Endothelial cell of umbilical vein (primary cell): ENCODE results near the gene SLC44A4. TPM values are rescaled to one million over a fixed set of nuclear protein-coding genes. Genes with fewer than 3 reads are reported as not detected.

Experiments used
- BruUV-seq: library from RNA; stranded (reverse); fragments of 400-500 nt; replicated peaks from 2 replicates; lab custom pipeline; 2021; lab: Mats Ljungman, UMichigan
- CTCF ChIA-PET: fragments of 300-600, 350-600 bp; sonication (Branson Sonifier 250); formaldehyde crosslinking; loops from one replicate; lab custom pipeline; 2021; ENCODE audit warnings: antibody characterized with exemption, inconsistent platforms; lab: Charles Lee
- POLR2A ChIA-PET: fragments of 300-600, 350-600 bp; sonication (Branson Sonifier 250); formaldehyde crosslinking; loops from one replicate; lab custom pipeline; 2021; ENCODE audit warnings: antibody characterized with exemption, inconsistent platforms; lab: Charles Lee
- DNase-seq: peaks from one replicate; pipeline ENCODE4 v3.0.0-alpha.2; 2011; ENCODE audit warnings: low read depth, low spot score
- FAIRE-seq: peaks from 2 replicates; lab custom pipeline; 2011; peaks lifted over from hg19 to GRCh38; lab: Jason Lieb, UNC
- H2AFZ ChIP-seq: 2 replicates; pipeline ENCODE4 v1.6.0; 2012; ENCODE audit warnings: low read depth, low read length, control low read depth, inconsistent platforms
- H3K27ac ChIP-seq: 2 replicates; pipeline ENCODE4 v1.5.1; 2011; ENCODE audit warnings: low read depth, mild to moderate bottlenecking, control low read depth, low read length, moderate library complexity; ENCODE audit not compliant: insufficient read depth
- H3K27me3 ChIP-seq, 2 experiments: 2 replicates each; pipeline versions ENCODE4 v1.6.0 to v1.6.1; 2011; ENCODE audit warnings: low read length in 2 of 2, mixed read lengths in 1 of 2; ENCODE audit not compliant: control insufficient read depth in 2 of 2, insufficient read depth in 2 of 2
- H3K36me3 ChIP-seq, 2 experiments: 2 replicates in 1 of 2; 3 replicates in 1 of 2; pipeline ENCODE4 v1.5.1; 2011; ENCODE audit warnings: low read length in 2 of 2, mild to moderate bottlenecking in 1 of 2, moderate library complexity in 1 of 2; ENCODE audit not compliant: control insufficient read depth in 2 of 2, insufficient read depth in 2 of 2; ENCODE audit errors: extremely low read depth in 1 of 2
- H3K4me1 ChIP-seq: 3 replicates; pipeline ENCODE4 v1.5.1; 2011; ENCODE audit warnings: mild to moderate bottlenecking, low read length; ENCODE audit not compliant: control insufficient read depth, insufficient read depth; ENCODE audit errors: extremely low read depth
- H3K4me2 ChIP-seq: 2 replicates; pipeline ENCODE4 v1.6.1; 2011; ENCODE audit warnings: low read length, control low read depth, mixed read lengths; ENCODE audit not compliant: insufficient read depth
- H3K4me3 ChIP-seq, 3 experiments: fragments of 200-600 bp in 1 of 3; sonication (generic), shearing (Covaris generic) in 1 of 3; replicated peaks in 1 of 3; 2 replicates each; pipeline ENCODE4 v1.5.1; 2011 to 2016; ENCODE audit warnings: control low read depth in 3 of 3, low read length in 3 of 3, mild to moderate bottlenecking in 2 of 3, inconsistent platforms in 1 of 3, low read depth in 1 of 3, moderate library complexity in 1 of 3; ENCODE audit not compliant: insufficient read depth in 1 of 3
- H3K79me2 ChIP-seq: 2 replicates; pipeline ENCODE4 v1.6.0; 2012; ENCODE audit warnings: low read length, inconsistent platforms; ENCODE audit not compliant: control insufficient read depth, insufficient read depth
- H3K9ac ChIP-seq: replicated peaks from 2 replicates; pipeline ENCODE3; 2011; ENCODE audit warnings: low read length, control low read depth; ENCODE audit not compliant: insufficient read depth; ENCODE audit errors: extremely low read depth
- H3K9me1 ChIP-seq: replicated peaks from 3 replicates; pipeline ENCODE4 v1.6.0; 2011; ENCODE audit warnings: mild to moderate bottlenecking, low read length; ENCODE audit not compliant: control insufficient read depth, insufficient read depth; ENCODE audit errors: extremely low read depth
- H3K9me3 ChIP-seq: replicated peaks from 2 replicates; pipeline ENCODE4 v1.5.1; 2012; ENCODE audit warnings: low read length, inconsistent platforms; ENCODE audit not compliant: control insufficient read depth, insufficient read depth
- H4K20me1 ChIP-seq: replicated peaks from 2 replicates; pipeline ENCODE3; 2011; ENCODE audit warnings: mild to moderate bottlenecking, low read length; ENCODE audit not compliant: control insufficient read depth, insufficient read depth; ENCODE audit errors: extremely low read depth
- EZH2 ChIP-seq: IDR thresholded peaks from 2 replicates; pipeline ENCODE4 v1.6.1; 2012; ENCODE audit warnings: borderline replicate concordance, low read depth, mild to moderate bottlenecking, moderate library complexity, low read length, inconsistent platforms; ENCODE audit not compliant: severe bottlenecking
- FOS ChIP-seq: IDR thresholded peaks from 2 replicates; pipeline ENCODE4 v1.6.1; 2011; ENCODE audit warnings: mild to moderate bottlenecking, low read length, moderate library complexity, borderline replicate concordance; ENCODE audit not compliant: insufficient read depth
- GATA2 ChIP-seq: IDR thresholded peaks from 2 replicates; pipeline ENCODE4 v1.7.0; 2011; ENCODE audit warnings: low read depth, mild to moderate bottlenecking, moderate library complexity, mixed read lengths, low read length; ENCODE audit not compliant: insufficient read length, insufficient read depth
- JUN ChIP-seq: IDR thresholded peaks from 2 replicates; pipeline ENCODE4 v1.6.1; 2011; ENCODE audit warnings: borderline replicate concordance, low read depth; ENCODE audit not compliant: insufficient read length, insufficient read depth
- MYC ChIP-seq: IDR thresholded peaks from one replicate; pipeline ENCODE4 v1.6.1; 2011; ENCODE audit warnings: mild to moderate bottlenecking, low read depth, low read length
- POLR2A ChIP-seq: IDR thresholded peaks from 2 replicates; pipeline ENCODE4 v1.6.1; 2012; ENCODE audit warnings: low read depth, mild to moderate bottlenecking, control low read depth, low read length
- POLR2AphosphoS5 ChIP-seq: IDR thresholded peaks from 2 replicates; pipeline ENCODE4 v1.6.1; 2012; ENCODE audit warnings: low read depth, mild to moderate bottlenecking, control low read depth, low read length, moderate library complexity; ENCODE audit not compliant: insufficient read depth
- dilution Hi-C: fragments of 300-500 bp; cut with MboI; formaldehyde crosslinking; loops from one replicate; pipeline ENCODE4 v1.15.0; 2019; ENCODE audit warnings: low sequenced_read_pairs; ENCODE audit not compliant: extremely low pct_ligation_motif_present
- intact Hi-C: fragments of 100-400 bp; cut with micrococcal nuclease; formaldehyde crosslinking; loops from one replicate; pipeline ENCODE4 v1.10.0; 2022
- polyA plus RNA-seq, 4 experiments: library from polyadenylated mRNA; depleted of rRNA in 3 of 4; stranded (reverse) in 3 of 4; unstranded in 1 of 4; fragments of >200 nt; gene quantifications; 2 replicates each; pipeline versions ENCODE4 v1.2.1 to v1.2.3, GENCODE V29; 2011 to 2012; ENCODE audit warnings: missing spikeins in 1 of 4
- total RNA-seq: library from RNA; stranded (reverse); gene quantifications from 2 replicates; pipeline ENCODE4 v1.2.3, GENCODE V29; 2021
- TF ChIP-seq, protein P1 (sequence below): IDR thresholded peaks from 2 replicates; pipeline ENCODE4 v1.6.1; 2011; ENCODE audit not compliant: insufficient read depth, insufficient read length
- TF ChIP-seq, protein P2 (sequence below), 2 donors: IDR thresholded peaks; 1 replicate in 1 of 2; 2 replicates in 1 of 2; pipeline ENCODE4 v1.5.1; 2011; ENCODE audit warnings: low read length in 2 of 2, mild to moderate bottlenecking in 2 of 2, moderate library complexity in 2 of 2, control low read depth in 1 of 2, inconsistent platforms in 1 of 2, low read depth in 1 of 2; ENCODE audit not compliant: insufficient read depth in 1 of 2; ENCODE audit errors: extremely low read depth in 1 of 2

The SLC44A4 gene
- total and polyA plus RNA-seq, 2 donors (not counting 3 experiments of a cell fraction or from before 2014, with no cell fraction given): 0.84 to 1.1 TPM

DNA sequence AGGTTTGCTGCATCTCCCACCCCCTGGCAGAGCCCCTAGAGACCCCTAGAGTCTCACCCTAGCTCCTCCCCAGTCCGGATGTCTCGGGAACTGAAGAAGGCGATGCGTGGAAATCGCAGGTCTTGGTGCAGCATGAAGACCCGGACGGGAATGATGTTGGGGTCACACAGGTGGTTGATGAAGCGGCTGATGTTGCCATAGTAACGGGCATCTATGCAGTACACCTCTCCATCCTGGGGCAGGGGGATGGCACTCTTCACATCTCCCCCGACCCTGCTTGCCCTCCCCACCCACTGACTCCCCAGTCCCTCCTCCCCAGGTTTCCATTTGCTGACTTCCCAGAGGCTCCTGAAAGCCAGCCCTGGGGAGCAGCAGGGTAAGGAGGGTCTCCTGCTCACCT is 1.8 kb upstream of the SLC44A4 start:
- Histone ChIP-seq H3K27ac (no peak overlapping the region), H3K27me3 (no peaks in the 10 kb centered on the region), H4K20me1 (no peaks in the 10 kb centered on the region), H3K4me2 (no peak overlapping the region), H3K9me1 (no peaks in the 10 kb centered on the region), H3K9ac (no peak overlapping the region), H3K4me3 (no peak overlapping the region), H3K36me3 (peaks cover 2 to 39% of the 10 kb centered on the region in 2 experiments), H3K9me3 (no peaks in the 10 kb centered on the region), H2AFZ (no peak overlapping the region), H3K4me1 (peaks cover 6% of the 10 kb centered on the region), H3K79me2 (no peaks in the 10 kb centered on the region)
- ChIA-PET POLR2A (no interaction called here), CTCF (no interaction called here)
- intact Hi-C loops: no loop called here
- dilution Hi-C loops: no loop called here
- DNase-seq (no peak), FAIRE-seq (no peak)
- TF ChIP-seq, protein P1, sequence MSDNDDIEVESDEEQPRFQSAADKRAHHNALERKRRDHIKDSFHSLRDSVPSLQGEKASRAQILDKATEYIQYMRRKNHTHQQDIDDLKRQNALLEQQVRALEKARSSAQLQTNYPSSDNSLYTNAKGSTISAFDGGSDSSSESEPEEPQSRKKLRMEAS: no peak
- TF ChIP-seq GATA2 (no peak), JUN (no peak), EZH2 (no peak), POLR2AphosphoS5 (no peak), FOS (no peak), MYC (no peak), POLR2A (no peak)
- TF ChIP-seq, protein P2, sequence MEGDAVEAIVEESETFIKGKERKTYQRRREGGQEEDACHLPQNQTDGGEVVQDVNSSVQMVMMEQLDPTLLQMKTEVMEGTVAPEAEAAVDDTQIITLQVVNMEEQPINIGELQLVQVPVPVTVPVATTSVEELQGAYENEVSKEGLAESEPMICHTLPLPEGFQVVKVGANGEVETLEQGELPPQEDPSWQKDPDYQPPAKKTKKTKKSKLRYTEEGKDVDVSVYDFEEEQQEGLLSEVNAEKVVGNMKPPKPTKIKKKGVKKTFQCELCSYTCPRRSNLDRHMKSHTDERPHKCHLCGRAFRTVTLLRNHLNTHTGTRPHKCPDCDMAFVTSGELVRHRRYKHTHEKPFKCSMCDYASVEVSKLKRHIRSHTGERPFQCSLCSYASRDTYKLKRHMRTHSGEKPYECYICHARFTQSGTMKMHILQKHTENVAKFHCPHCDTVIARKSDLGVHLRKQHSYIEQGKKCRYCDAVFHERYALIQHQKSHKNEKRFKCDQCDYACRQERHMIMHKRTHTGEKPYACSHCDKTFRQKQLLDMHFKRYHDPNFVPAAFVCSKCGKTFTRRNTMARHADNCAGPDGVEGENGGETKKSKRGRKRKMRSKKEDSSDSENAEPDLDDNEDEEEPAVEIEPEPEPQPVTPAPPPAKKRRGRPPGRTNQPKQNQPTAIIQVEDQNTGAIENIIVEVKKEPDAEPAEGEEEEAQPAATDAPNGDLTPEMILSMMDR (IDR thresholded peaks at IDR 0.05; ENCODE audit: extremely low read depth in 1 of 2, insufficient read depth in 1 of 2, low read depth in 1 of 2, low read length in 2 of 2): no peak
- no TSS peak for BruUV-seq
